ENCODE results near the gene KCNC4.

DNA sequence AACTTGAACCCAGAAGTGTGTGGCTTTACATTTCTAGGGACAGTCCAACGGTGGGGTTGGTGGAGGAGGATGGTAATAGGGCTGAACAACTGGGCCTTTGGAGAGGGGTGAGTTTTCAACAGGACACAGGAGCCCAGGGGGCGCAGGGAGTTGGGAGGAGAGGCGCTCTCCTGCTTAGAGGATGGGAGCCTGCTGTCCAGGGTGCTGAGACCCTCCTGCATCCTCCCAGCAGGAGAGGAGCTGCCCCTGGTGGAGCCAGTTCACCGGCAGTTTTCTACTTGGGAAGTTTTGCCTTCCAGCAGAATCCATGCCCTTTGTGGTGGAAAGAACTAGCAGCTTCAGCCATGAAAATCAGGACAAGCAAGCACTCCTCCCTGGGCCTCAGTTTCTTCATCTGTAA is 8.6 kb downstream of the KCNC4 start:
- TF ChIP-seq, protein P1, sequence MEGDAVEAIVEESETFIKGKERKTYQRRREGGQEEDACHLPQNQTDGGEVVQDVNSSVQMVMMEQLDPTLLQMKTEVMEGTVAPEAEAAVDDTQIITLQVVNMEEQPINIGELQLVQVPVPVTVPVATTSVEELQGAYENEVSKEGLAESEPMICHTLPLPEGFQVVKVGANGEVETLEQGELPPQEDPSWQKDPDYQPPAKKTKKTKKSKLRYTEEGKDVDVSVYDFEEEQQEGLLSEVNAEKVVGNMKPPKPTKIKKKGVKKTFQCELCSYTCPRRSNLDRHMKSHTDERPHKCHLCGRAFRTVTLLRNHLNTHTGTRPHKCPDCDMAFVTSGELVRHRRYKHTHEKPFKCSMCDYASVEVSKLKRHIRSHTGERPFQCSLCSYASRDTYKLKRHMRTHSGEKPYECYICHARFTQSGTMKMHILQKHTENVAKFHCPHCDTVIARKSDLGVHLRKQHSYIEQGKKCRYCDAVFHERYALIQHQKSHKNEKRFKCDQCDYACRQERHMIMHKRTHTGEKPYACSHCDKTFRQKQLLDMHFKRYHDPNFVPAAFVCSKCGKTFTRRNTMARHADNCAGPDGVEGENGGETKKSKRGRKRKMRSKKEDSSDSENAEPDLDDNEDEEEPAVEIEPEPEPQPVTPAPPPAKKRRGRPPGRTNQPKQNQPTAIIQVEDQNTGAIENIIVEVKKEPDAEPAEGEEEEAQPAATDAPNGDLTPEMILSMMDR (IDR thresholded peaks at IDR 0.05; ENCODE audit: insufficient read depth, low read length): no peak
- TF ChIP-seq GABPA (IDR thresholded peaks at IDR 0.05; ENCODE audit: low read depth) (no peak), POLR2AphosphoS5 (IDR thresholded peaks at IDR 0.05; ENCODE audit: low read depth) (no peak)
